SK-N-SH treated with all-trans-retinoic acid at 6 μM for 48 hours (cell line): ENCODE data around the gene POMGNT2.

Experiments
- ATAC-seq: fragments of 200-7000 bp; cut with Tn5 transposase; 3 replicates; pipeline ENCODE4 v1.9.1; 2020; ENCODE audit warnings: mild to moderate bottlenecking, moderate library complexity
- ARNTL ChIP-seq: fragments of 450-650 bp; formaldehyde crosslinking; IDR thresholded peaks from 2 replicates; pipeline ENCODE4 v1.5.0; 2020; ENCODE audit warnings: low read depth, mild to moderate bottlenecking, moderate library complexity, borderline replicate concordance
- CSDC2 ChIP-seq: fragments of 250-450 bp; sonication (Bioruptor Pico); IDR thresholded peaks from 2 replicates; pipeline ENCODE4 v1.5.0; 2020; ENCODE audit warnings: mild to moderate bottlenecking, moderate library complexity
- CSRNP3 ChIP-seq: fragments of 250-450 bp; sonication (Bioruptor Pico); IDR thresholded peaks from 2 replicates; pipeline ENCODE4 v1.5.1; 2021; ENCODE audit warnings: mild to moderate bottlenecking, moderate library complexity
- ESRRG ChIP-seq: fragments of 250-450 bp; sonication (Bioruptor Pico); IDR thresholded peaks from 2 replicates; pipeline ENCODE4 v1.6.1; 2021; ENCODE audit warnings: mild to moderate bottlenecking
- GLIS3 ChIP-seq: fragments of 250-450 bp; sonication (Bioruptor Pico); IDR thresholded peaks from 2 replicates; pipeline ENCODE4 v1.5.0; 2020; ENCODE audit warnings: mild to moderate bottlenecking, moderate library complexity
- ISL1 ChIP-seq: fragments of 250-450 bp; sonication (Bioruptor Pico); IDR thresholded peaks from 2 replicates; pipeline ENCODE4 v2.1.2; 2022; ENCODE audit warnings: mild to moderate bottlenecking, moderate library complexity
- OSR1 ChIP-seq: fragments of 250-450 bp; sonication (Bioruptor Pico); IDR thresholded peaks from 2 replicates; pipeline ENCODE4 v1.8.0; 2022; ENCODE audit warnings: moderate library complexity, mild to moderate bottlenecking, inconsistent platforms
- PATZ1 ChIP-seq: fragments of 250-450 bp; sonication (Bioruptor Pico); IDR thresholded peaks from 2 replicates; pipeline ENCODE4 v1.8.0; 2020; ENCODE audit warnings: mild to moderate bottlenecking, moderate library complexity, borderline replicate concordance
- POU6F1 ChIP-seq: fragments of 250-450 bp; sonication (Bioruptor Pico); IDR thresholded peaks from 2 replicates; pipeline ENCODE4 v1.8.0; 2021; ENCODE audit warnings: low read depth, mild to moderate bottlenecking, moderate library complexity, borderline replicate concordance
- PPARA ChIP-seq: fragments of 250-450 bp; sonication (Bioruptor Pico); IDR thresholded peaks from 2 replicates; pipeline ENCODE4 v1.5.0; 2020; ENCODE audit warnings: mild to moderate bottlenecking, borderline replicate concordance
- RARB ChIP-seq: fragments of 250-450 bp; sonication (Bioruptor Pico); IDR thresholded peaks from 2 replicates; pipeline ENCODE4 v1.8.0; 2021; ENCODE audit warnings: mild to moderate bottlenecking, moderate library complexity
- SNAI2 ChIP-seq: fragments of 250-450 bp; sonication (Bioruptor Pico); IDR thresholded peaks from 2 replicates; pipeline ENCODE4 v1.5.0; 2020; ENCODE audit warnings: mild to moderate bottlenecking, moderate library complexity
- TCF4 ChIP-seq: fragments of 250-450 bp; sonication (Bioruptor Pico); IDR thresholded peaks from 2 replicates; pipeline ENCODE4 v1.8.0; 2021; ENCODE audit warnings: mild to moderate bottlenecking, moderate library complexity, borderline replicate concordance
- TSHZ2 ChIP-seq: fragments of 250-450 bp; sonication (Bioruptor Pico); IDR thresholded peaks from 2 replicates; pipeline ENCODE4 v1.5.0; 2020; ENCODE audit warnings: mild to moderate bottlenecking, moderate library complexity
- ZC3H10 ChIP-seq: fragments of 250-450 bp; sonication (Bioruptor Pico); IDR thresholded peaks from 2 replicates; pipeline ENCODE4 v1.5.1; 2021; ENCODE audit warnings: mild to moderate bottlenecking, moderate library complexity
- ZFP3 ChIP-seq: fragments of 250-450 bp; sonication (Bioruptor Pico); IDR thresholded peaks from 2 replicates; pipeline ENCODE4 v1.5.0; 2020; ENCODE audit warnings: mild to moderate bottlenecking, moderate library complexity
- ZFP30 ChIP-seq: fragments of 450-650 bp; formaldehyde crosslinking; IDR thresholded peaks from 2 replicates; pipeline ENCODE4 v1.5.0; 2022; ENCODE audit warnings: mild to moderate bottlenecking, moderate library complexity
- ZNF565 ChIP-seq: fragments of 450-650 bp; formaldehyde crosslinking; conservative IDR thresholded peaks from 2 replicates; pipeline ENCODE4 v1.5.0; 2020; ENCODE audit warnings: low read depth, mild to moderate bottlenecking, moderate library complexity
- ZNF70 ChIP-seq: fragments of 450-650 bp; formaldehyde crosslinking; IDR thresholded peaks from 2 replicates; pipeline ENCODE4 v1.5.0; 2020; ENCODE audit warnings: mild to moderate bottlenecking, moderate library complexity
- ZNF8 ChIP-seq: fragments of 450-650 bp; formaldehyde crosslinking; IDR thresholded peaks from 2 replicates; pipeline ENCODE4 v1.5.0; 2020; ENCODE audit warnings: mild to moderate bottlenecking, moderate library complexity

Gene POMGNT2

GRCh38 chr3:43034200-43034599 lies 71.7 kb downstream of the POMGNT2 start (continued):
- TF ChIP-seq PATZ1 (CRISPR knock-in tag), result no peak
- TF ChIP-seq TSHZ2, result no peak
- TF ChIP-seq ZNF8 (CRISPR knock-in tag), result no peak
- no peak for TF ChIP-seq GLIS3 (CRISPR knock-in tag)
- no peak for TF ChIP-seq OSR1 (CRISPR knock-in tag)
- no peak for TF ChIP-seq PPARA (CRISPR knock-in tag)
- no peak for TF ChIP-seq TCF4 (CRISPR knock-in tag)
- no peak for TF ChIP-seq ZC3H10
- TF ChIP-seq ISL1 (CRISPR knock-in tag), result no peak

GRCh38 chr3:43032646-43033628 lies 72.9 kb downstream of the POMGNT2 start:
- no peak for TF ChIP-seq ISL1 (CRISPR knock-in tag)
- no peak for ATAC-seq

GRCh38 chr3:43031889-43032545 lies 73.9 kb downstream of the POMGNT2 start:
- TF ChIP-seq ZNF70 (CRISPR knock-in tag) (no peak), PPARA (CRISPR knock-in tag) (no peak), POU6F1 (CRISPR knock-in tag) (no peak), GLIS3 (CRISPR knock-in tag) (no peak), PATZ1 (CRISPR knock-in tag) (no peak), CSDC2 (CRISPR knock-in tag) (no peak), ZFP3 (CRISPR knock-in tag) (no peak), ISL1 (CRISPR knock-in tag) (no peak), ZFP30 (no peak), TCF4 (CRISPR knock-in tag) (no peak)
- ATAC-seq, result no peak

GRCh38 chr3:43031485-43031884 lies 74.4 kb downstream of the POMGNT2 start:
- TF ChIP-seq RARB (CRISPR knock-in tag) (no peak), ESRRG (no peak), ISL1 (CRISPR knock-in tag) (no peak), ZC3H10 (no peak), ZFP3 (CRISPR knock-in tag) (no peak), ZNF565 (CRISPR knock-in tag) (no peak), CSRNP3 (CRISPR knock-in tag) (no peak), PATZ1 (CRISPR knock-in tag) (no peak), PPARA (CRISPR knock-in tag) (no peak), ARNTL (CRISPR knock-in tag) (no peak), SNAI2 (no peak)
- TF ChIP-seq, all 23 proteins: peak for 0
- ATAC-seq, result no peak
